Measurements from ENCODE around the gene TMOD2. TPM values are rescaled to one million over a fixed set of nuclear protein-coding genes. Genes with fewer than 3 reads are reported as not detected.

Gene TMOD2
- total RNA-seq, 1 donor from 2014 or later, result 16.1 TPM

DNA sequence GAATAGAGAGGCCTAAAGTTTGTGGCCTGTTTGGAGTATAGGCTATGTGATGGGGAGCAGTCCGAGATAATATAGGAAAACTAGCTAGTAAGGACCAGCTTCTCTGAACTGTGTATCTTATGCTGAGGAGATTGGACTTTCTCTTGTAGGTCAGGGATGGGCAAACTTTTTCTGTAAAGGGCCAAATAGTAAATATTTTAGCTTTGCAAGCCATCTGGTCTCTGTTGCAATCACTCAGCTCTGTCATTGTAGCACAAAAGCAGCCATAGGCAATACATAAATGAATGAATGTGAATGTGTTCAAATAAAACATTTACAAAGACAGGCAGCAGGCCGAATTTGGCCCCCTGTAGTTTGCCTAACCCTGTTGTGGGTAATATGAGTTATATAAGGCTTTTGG lies 102.6 kb downstream of the TMOD2 start:
- ATAC-seq, result no peak
- TF ChIP-seq, protein P1, sequence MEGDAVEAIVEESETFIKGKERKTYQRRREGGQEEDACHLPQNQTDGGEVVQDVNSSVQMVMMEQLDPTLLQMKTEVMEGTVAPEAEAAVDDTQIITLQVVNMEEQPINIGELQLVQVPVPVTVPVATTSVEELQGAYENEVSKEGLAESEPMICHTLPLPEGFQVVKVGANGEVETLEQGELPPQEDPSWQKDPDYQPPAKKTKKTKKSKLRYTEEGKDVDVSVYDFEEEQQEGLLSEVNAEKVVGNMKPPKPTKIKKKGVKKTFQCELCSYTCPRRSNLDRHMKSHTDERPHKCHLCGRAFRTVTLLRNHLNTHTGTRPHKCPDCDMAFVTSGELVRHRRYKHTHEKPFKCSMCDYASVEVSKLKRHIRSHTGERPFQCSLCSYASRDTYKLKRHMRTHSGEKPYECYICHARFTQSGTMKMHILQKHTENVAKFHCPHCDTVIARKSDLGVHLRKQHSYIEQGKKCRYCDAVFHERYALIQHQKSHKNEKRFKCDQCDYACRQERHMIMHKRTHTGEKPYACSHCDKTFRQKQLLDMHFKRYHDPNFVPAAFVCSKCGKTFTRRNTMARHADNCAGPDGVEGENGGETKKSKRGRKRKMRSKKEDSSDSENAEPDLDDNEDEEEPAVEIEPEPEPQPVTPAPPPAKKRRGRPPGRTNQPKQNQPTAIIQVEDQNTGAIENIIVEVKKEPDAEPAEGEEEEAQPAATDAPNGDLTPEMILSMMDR (IDR thresholded peaks at IDR 0.05), result no peak
- Histone ChIP-seq H3K9me3 (no peaks in the 10 kb centered on the region), H3K27ac (no peak overlapping the region), H3K4me1 (peaks cover 56% of the 10 kb centered on the region), H3K27me3 (no peaks in the 10 kb centered on the region), H3K4me3 (no peak overlapping the region), H3K36me3 (no peaks in the 10 kb centered on the region)
- intact Hi-C loops (cut with DNase I), result no loop called here
- no peak for DNase-seq

- ATAC-seq (no peak), DNase-seq (no peak)
- H3K4me3 ChIP-seq, result no peak overlapping the region
- H3K27ac ChIP-seq, result no peak overlapping the region
- intact Hi-C loops (cut with DNase I), result no loop called here
- no peaks in the 10 kb centered on the region for H3K36me3 ChIP-seq
- H3K9me3 ChIP-seq, result no peaks in the 10 kb centered on the region
- no peaks in the 10 kb centered on the region for H3K27me3 ChIP-seq
- TF ChIP-seq, protein P1 (IDR thresholded peaks at IDR 0.05), result no peak
- peaks cover 44% of the 10 kb centered on the region for H3K4me1 ChIP-seq
These were observed 104.2 kb downstream of the TMOD2 start for GRCh38 chr15:51855612-51856011.

- H3K27ac ChIP-seq, result no peak overlapping the region
- intact Hi-C loops (cut with DNase I), result no loop called here
- no peaks in the 10 kb centered on the region for H3K9me3 ChIP-seq
- TF ChIP-seq, protein P1 (IDR thresholded peaks at IDR 0.05), result no peak
- no peaks in the 10 kb centered on the region for H3K36me3 ChIP-seq
- H3K4me3 ChIP-seq, result no peak overlapping the region
- H3K27me3 ChIP-seq, result no peaks in the 10 kb centered on the region
- no peak for ATAC-seq
- no peak for DNase-seq
- peaks cover 41% of the 10 kb centered on the region for H3K4me1 ChIP-seq
These were observed 105.5 kb downstream of the TMOD2 start for GRCh38 chr15:51856714-51857380.

DNA sequence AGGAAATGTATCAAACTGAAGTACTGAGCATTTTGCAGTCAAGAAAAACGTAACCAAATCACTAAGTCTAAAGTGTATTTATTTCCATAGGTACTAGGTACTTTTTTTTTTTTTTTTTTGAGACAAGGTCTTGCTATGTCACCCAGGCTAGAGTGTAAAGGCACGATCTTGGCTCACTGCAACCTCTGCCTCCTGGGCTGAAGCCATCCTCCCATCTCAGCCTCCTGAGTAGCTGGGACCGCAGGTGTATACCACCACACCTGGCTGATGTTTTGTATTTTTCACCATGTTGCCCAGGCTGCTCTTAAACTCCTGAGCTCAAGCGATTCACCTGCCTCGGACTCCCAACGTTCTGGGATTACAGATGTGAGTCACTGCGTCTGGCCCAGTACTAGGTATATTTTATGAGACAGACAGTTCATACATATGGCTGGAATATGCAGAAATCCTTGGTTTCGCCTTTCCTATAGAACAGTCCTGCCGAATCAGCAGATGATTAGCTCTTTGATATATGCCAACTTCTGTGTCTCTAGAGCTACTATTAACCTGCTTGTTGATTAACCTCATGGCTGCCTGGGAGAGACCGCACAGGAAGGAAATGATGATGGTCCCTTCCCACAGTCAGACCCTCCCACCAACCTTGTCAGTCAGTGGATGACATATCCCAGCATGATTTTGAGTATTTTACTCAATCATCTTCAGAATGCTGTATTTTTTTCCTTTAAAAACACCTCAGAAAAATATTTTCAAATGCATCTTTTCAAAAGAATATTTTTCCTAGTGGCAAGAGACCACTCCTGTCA lies 110.4 kb downstream of the TMOD2 start:
- Histone ChIP-seq H3K9me3 (no peaks in the 10 kb centered on the region), H3K4me1 (peaks cover 9% of the 10 kb centered on the region), H3K27me3 (no peaks in the 10 kb centered on the region), H3K4me3 (no peak overlapping the region), H3K36me3 (peaks cover 28% of the 10 kb centered on the region), H3K27ac (no peak overlapping the region)
- TF ChIP-seq, protein P1 (IDR thresholded peaks at IDR 0.05), result no peak
- intact Hi-C loops (cut with DNase I), result no loop called here
- DNase-seq (no peak), ATAC-seq (peak; percentile 60)

DNA sequence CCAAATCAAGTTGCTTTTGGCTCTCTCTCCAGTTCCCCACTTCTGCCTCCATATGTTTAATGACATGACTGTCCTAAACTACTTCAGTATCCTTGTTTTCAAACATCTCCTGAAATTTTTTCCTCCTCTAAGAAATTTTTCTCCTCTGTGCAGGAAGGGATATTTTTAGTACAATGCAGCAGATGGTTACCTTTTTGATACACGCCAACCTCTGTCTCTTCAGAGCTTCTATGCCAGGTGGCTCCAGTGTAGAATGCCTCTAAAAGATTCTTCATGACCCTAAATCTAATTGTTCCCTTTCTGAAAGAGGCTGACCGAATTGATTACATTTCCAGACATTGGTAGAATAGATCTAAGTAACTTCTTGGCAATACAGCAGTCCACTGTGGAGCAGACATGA lies 111.7 kb downstream of the TMOD2 start:
- intact Hi-C loops (cut with DNase I), result no loop called here
- no peak for DNase-seq
- Histone ChIP-seq H3K27ac (no peak overlapping the region), H3K27me3 (no peaks in the 10 kb centered on the region), H3K9me3 (no peaks in the 10 kb centered on the region), H3K4me3 (no peak overlapping the region), H3K36me3 (peaks cover 39% of the 10 kb centered on the region), H3K4me1 (peaks cover 2% of the 10 kb centered on the region)
- ATAC-seq, result no peak
- TF ChIP-seq, protein P1 (IDR thresholded peaks at IDR 0.05), result no peak

Data from upper lobe of right lung (tissue), 1 donor.